GM12891 (cell line): ENCODE measurements around the gene SMIM36.
"Not testable (repeated sequence)": the region's sequence is repeated elsewhere in the genome, so short reads cannot be mapped to it uniquely, and the experiment has no call there.

Experiments
- DNase-seq: peaks from one replicate; pipeline ENCODE4 v3.0.0; 2011; ENCODE audit warnings: low spot score; ENCODE audit not compliant: insufficient read length
- FAIRE-seq: peaks from 2 replicates; lab custom pipeline; 2011; peaks lifted over from hg19 to GRCh38; lab: Jason Lieb, UNC
- PAX5 ChIP-seq: IDR thresholded peaks from 2 replicates; pipeline ENCODE4 v1.6.1; 2011; ENCODE audit warnings: low read length, moderate library complexity, mild to moderate bottlenecking; ENCODE audit not compliant: insufficient read depth, severe bottlenecking
- POLR2A ChIP-seq: IDR thresholded peaks from 2 replicates; pipeline ENCODE4 v1.6.1; 2011; ENCODE audit warnings: low read depth, low read length, control low read depth
- POLR2AphosphoS5 ChIP-seq: IDR thresholded peaks from 2 replicates; pipeline ENCODE4 v1.6.1; 2011; ENCODE audit warnings: low read depth, low read length, control low read depth
- POU2F2 ChIP-seq: IDR thresholded peaks from 2 replicates; pipeline ENCODE4 v1.6.1; 2011; ENCODE audit warnings: low read depth, mild to moderate bottlenecking, control low read depth, low read length, moderate library complexity
- SPI1 ChIP-seq: IDR thresholded peaks from 2 replicates; pipeline ENCODE4 v1.6.1; 2011; ENCODE audit warnings: low read depth, low read length, control low read depth
- TAF1 ChIP-seq: IDR thresholded peaks from 2 replicates; pipeline ENCODE4 v1.6.1; 2011; ENCODE audit warnings: low read depth, low read length, control low read depth

SMIM36 gene

DNA sequence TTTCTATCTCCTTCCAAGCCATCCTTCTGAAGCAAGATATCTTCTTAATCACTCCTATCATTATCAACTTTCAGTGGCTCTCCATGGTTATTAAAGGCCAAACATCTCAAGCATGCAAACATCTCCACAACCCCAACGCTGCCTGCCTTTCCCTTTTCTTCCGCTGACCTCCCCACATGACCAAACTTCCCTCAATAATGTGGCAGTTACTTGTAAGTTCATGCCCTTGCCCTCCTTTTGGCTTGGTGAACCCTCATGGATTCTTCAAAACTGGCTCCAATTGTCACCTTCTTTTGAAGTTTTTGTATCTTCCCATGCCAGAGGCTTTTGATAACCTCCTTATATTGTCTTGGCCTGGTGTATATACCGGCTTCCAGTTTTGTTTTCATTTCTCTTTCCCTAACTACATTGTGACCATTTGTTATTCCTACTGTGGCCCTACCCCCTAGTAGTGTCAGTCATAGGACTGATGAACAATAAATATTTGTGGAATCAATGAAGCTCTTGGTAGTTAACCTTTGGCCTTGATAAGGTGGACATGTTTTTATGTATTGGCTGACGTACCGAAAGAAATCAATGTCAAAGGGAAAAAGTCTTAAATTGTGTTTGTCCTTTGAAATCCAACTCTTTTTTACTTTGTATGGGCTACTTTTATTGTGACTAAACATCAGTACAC is 19.9 kb upstream of the SMIM36 start:
- FAIRE-seq, result no peak

DNA sequence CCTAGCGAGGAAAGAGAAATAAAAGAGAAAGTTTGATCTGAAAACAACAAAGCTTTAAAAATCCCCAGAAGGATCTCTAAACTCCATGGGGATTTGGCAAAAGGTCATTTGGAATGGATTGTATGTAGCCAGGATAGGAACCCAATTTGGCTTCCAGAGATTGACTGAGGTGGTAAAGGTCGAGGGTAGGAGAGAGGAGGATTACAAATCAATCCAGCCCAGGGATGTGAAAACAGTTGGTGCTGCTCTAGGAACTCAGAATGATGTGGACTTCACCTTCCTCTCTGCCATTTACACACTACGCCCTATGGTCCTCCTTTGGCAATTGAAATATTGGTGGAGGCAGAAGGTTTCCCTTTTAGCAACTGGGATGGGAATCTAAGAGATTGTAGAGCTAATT is 18.8 kb upstream of the SMIM36 start:
- FAIRE-seq (no peak), DNase-seq (no peak)
- TF ChIP-seq POU2F2, result no peak
- no peak for TF ChIP-seq PAX5
- no peak for TF ChIP-seq POLR2A
- no peak for TF ChIP-seq SPI1
- TF ChIP-seq POLR2AphosphoS5, result no peak

More for the DNA sequence above, 19.9 kb upstream of the SMIM36 start:
- no peak for DNase-seq
- TF ChIP-seq SPI1 (no peak), PAX5 (no peak), POU2F2 (no peak), POLR2AphosphoS5 (no peak), POLR2A (no peak), TAF1 (no peak)

DNA sequence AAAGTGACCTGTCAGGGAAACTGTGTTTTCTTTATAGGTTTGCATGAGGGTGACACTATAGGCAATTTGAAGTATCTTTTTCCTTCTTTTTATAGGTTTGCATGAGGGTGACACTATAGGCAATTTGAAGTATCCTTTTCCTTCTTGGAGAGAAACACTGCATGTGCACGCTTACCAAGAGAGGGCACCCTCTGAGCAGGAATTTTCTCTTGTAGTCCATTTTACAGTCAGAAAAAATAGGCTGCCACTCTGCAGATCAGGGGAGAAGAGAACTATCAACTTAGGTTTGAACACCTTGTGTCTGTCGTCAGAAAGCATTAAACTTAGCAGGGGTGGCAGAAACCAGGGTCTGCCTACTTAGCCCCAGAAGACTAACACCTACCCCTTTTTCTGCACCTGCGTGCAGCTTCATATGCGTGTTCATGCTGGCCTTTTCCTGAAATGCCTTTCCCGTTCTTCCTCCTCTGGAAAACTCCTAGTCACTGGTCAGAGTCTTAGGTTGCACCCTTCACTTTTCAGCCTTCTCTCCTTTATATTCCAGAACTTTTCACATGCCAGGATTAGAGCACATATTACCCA is 16.4 kb upstream of the SMIM36 start:
- TF ChIP-seq PAX5 (no peak), POU2F2 (no peak), TAF1 (no peak), POLR2A (no peak), SPI1 (no peak), POLR2AphosphoS5 (no peak)
- FAIRE-seq, result no peak
- DNase-seq, result peak; percentile 9

DNA sequence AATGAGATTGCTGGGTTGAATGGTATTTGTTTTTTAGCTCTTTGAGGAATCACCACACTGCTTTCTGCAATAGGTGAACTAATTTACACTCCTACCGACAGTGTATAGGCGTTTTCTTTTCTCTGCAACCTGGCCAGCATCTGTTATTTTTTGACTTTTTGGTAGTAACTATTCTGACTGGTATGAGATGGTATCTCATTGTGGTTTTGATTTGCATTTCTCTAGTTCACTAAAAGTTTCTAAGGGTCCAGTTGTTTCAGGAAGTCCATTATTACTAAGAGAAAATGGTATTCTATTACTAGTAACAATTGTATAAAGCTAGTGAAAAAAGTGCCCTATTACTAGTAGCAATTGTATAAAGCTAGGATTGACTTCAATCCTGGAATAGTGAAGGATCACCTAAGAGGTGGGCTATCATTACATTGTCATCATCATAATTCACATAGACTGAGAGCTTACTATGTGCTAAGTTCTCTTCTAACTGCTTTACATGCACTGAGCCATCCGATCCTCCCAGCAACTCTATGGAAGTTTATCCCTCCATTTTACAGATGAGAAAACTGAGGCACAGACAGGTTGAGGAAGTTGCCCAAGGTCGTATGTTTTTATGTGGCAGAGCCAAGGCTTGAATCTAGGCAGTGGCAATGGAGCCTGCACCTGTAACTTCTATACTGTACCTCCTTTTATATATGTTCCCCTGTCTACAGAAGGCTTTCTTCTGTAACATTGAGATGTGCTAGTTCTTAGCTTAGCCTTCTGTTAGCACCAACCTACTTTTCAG is 13.4 kb upstream of the SMIM36 start:
- no peak for DNase-seq
- no peak for TF ChIP-seq TAF1
- no peak for TF ChIP-seq PAX5
- TF ChIP-seq POLR2AphosphoS5, result no peak
- no peak for TF ChIP-seq POU2F2
- no peak for TF ChIP-seq POLR2A
- no peak for TF ChIP-seq SPI1
- FAIRE-seq, result no peak

DNA sequence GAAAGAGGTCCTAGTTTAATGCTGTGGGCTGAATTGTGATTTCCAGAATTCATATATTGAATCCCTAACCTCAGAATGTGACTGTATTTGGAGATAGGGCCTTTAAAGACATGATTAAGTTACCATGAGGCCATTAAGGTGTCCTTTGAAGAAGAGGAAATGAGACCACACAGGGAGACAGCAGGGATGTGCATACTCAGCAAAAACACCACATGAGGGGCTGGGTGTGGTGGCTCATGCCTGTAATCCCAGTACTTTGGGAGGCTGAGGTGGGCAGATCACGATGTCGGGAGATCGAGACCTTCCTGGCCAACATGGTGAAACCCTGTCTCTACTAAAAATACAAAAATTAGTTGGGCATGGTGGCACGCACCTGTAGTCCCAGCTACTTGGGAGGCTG is 11.8 kb upstream of the SMIM36 start:
- FAIRE-seq, DNase-seq: not testable (repeated sequence)

DNA sequence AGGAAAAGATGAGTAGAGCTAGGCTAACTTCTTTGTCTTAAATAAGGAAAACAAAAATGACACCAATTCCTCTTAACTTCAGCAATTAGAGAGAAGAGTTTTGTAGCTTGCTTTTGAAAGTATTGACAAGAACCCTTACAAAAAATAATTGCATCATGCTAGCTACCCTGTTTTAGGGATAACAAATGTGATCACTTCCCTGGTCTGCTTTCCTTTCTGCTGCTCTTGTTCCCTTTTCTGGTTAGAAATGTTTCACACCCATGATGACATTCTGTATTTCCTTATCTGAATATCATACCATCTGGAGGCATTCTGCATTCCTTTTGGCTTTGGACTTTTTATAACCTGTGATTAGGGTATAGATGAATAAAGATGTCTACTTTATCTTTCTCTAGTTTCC is 9.9 kb upstream of the SMIM36 start:
- no peak for FAIRE-seq
- TF ChIP-seq SPI1 (no peak), POLR2A (no peak), POLR2AphosphoS5 (no peak), PAX5 (no peak), TAF1 (no peak), POU2F2 (no peak)
- DNase-seq, result no peak

DNA sequence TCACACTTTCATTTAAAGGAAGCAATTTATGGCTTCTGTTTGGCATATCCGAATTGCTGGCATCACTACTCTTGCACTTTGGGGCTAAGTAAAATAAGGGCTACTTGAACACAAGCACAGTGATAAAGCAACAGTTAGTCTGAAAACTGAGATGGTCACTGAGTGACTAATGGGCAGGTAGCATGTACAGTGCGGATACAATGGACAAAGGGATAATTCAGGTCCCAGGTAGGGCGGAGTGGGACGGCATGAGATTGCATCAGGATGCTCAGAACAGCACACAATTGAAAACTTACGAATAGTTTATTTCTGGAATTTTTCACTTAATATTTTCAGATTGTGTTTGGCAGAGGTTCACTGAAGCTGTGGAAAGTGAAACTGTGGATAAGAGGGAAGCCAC is 9.2 kb upstream of the SMIM36 start:
- no peak for TF ChIP-seq POLR2AphosphoS5
- no peak for TF ChIP-seq TAF1
- no peak for TF ChIP-seq POU2F2
- no peak for TF ChIP-seq SPI1
- no peak for TF ChIP-seq PAX5
- no peak for TF ChIP-seq POLR2A
- no peak for DNase-seq
- no peak for FAIRE-seq

DNA sequence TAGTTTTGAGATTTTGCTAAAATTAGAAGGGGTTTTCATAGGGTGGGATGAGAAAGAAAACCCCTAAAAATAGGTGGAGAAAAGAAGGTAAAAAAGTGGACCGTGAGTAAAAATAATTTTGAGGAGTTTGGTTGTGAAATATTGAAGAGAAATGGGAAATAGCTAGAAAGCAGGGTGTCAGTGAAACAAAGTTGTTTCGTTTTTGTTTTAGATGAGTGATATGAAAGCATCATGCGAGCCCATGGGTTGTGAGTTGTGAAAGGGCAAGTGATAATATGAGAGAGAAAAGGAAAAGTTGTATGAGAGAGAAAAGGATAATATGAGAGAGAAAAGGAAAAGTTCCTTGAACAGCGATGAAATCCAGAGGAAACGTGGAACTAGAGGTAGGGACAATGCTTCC is 7.3 kb upstream of the SMIM36 start:
- FAIRE-seq (no peak), DNase-seq (no peak)
- no peak for TF ChIP-seq SPI1
- no peak for TF ChIP-seq TAF1
- no peak for TF ChIP-seq POLR2AphosphoS5
- no peak for TF ChIP-seq POLR2A
- no peak for TF ChIP-seq PAX5
- no peak for TF ChIP-seq POU2F2

DNA sequence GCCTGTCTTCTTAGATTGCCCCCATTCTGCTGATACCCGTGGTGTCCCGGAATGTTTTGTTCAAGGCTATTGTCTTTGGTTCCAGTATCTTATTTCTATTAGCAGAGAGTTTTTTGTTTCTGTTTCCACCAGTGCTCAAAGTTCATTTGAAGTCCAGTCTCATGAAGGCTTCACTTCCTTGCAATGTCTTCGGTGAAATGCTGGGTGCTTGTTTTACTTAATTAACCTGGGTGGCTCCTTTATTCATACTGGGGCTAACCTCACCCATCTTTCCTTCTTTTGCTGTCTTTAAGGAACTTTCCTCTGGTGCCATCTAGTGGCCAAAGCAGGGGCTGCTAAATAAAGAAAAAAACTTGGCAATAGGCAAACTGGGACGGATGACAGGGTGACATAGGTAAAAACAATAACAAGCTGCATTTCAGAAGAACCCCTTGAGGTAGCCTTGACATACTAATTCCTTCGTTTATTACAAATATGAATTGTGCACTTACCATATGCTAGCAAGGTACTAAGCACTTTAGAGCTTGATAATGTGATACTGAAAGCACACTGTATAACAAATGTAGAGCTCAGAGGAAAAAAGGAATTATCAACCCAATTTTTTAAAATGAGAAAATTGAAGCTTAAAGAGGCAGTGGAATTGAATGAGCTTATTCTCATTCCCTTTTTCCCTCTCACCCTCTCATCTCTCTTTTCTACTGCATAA is 2.8 kb upstream of the SMIM36 start:
- FAIRE-seq, result peak; percentile 84
- TF ChIP-seq SPI1, result no peak
- TF ChIP-seq POLR2A, result no peak
- TF ChIP-seq POU2F2, result no peak
- TF ChIP-seq TAF1, result no peak
- TF ChIP-seq PAX5, result no peak
- TF ChIP-seq POLR2AphosphoS5, result no peak
- no peak for DNase-seq

DNA sequence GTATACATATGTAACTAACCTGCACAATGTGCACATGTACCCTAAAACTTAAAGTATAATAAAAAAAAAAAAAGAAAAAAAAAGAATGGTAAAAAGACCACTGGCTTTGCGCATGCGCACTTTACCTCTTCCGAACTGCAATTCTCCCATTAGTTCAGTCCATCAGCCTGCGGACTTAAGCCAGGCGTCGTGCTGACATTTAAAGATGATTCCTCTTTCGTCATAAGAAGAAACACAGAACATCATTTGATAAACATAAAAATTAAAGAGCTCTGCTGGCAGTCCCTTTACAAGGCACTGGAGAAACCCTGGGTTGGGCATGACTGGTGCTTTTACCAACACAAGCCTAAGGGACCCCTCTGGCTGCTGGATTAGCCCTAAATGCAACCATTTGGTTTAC is 3.6 kb downstream of the SMIM36 start:
- FAIRE-seq, DNase-seq: not testable (repeated sequence)

DNA sequence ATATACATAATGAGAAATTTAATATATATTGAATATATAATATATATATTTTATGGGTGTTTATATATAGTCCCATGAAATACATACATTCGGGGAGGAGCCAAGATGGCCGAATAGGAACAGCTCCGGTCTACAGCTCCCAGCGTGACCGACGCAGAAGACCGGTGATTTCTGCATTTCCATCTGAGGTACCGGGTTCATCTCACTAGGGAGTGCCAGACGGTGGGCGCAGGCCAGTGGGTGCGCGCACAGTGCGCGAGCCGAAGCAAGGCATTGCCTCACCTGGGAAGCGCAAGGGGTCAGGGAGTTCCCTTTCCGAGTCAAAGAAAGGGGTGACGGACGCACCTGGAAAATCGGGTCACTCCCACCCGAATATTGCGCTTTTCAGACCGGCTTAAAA is 9.6 kb downstream of the SMIM36 start:
- DNase-seq, FAIRE-seq: not testable (repeated sequence)
